HK-2 (cell line): Measurements from ENCODE around the gene MARK1.

Experiments used
- DNase-seq: peaks from one replicate; pipeline ENCODE4 v3.0.0-alpha.2; 2018; ENCODE audit not compliant: unreplicated experiment

Gene MARK1

DNA sequence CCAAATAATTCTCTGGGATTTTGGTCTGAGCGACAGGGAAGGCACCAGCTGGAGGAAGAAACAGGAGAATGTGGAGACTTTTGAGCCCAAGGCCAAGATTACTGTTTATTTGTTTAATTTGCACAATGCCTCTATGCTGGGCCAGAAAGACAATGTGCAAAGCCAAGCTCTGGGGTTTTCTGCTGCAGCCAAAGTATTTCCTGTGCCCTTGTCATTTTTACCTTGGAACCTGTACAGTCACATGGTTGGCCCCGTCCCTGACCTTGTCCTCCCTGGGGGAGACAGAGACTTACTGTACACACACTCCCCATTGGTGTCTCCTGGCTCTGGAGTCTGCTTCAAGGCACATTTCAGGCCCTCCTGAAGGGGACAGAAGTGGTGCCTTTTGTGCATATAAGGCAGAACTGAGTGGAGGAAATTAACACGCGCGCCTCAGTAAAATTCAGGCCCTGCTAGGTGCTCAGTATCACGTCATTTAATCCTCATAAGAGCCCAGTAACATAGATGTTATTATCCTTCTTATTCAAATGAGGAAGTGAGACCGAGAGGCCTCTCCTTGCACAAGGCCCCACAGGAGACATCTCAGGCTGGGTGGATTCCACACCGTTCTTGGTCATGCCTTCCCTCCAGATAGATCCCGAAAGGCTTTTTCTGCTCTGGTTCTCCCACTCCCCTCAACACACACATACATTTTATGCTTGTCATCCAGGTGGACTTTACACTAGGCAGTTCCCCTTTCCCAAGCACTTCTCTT lies 183.3 kb downstream of the MARK1 start:
- DNase-seq = no peak
